Chondrocyte (in vitro differentiated cells): ENCODE measurements around the gene URM1. TPM values are rescaled to one million over a fixed set of nuclear protein-coding genes. Genes with fewer than 3 reads are reported as not detected.
"Not testable (repeated sequence)": the region's sequence is repeated elsewhere in the genome, so short reads cannot be mapped to it uniquely, and the experiment has no call there.

ENCODE experiments used
- DNase-seq: peaks from one replicate; pipeline ENCODE4 v3.0.0; 2021; ENCODE audit warnings: mixed read lengths, low spot score
- H3K27ac Mint-ChIP-seq: one replicate; pipeline ENCODE4 v1.8.0; 2021; ENCODE audit warnings: mild to moderate bottlenecking, moderate library complexity, mixed read lengths; ENCODE audit not compliant: unreplicated experiment
- H3K27me3 Mint-ChIP-seq: 2 replicates; pipeline ENCODE4 v1.8.0; 2021; ENCODE audit warnings: low read depth, mixed read lengths
- H3K36me3 Mint-ChIP-seq: 2 replicates; pipeline ENCODE4 v1.8.0; 2021; ENCODE audit warnings: low read depth, mixed read lengths
- H3K4me1 Mint-ChIP-seq: 2 replicates; pipeline ENCODE4 v1.8.0; 2021; ENCODE audit warnings: low read depth, mild to moderate bottlenecking, mixed read lengths
- H3K4me3 Mint-ChIP-seq: one replicate; pipeline ENCODE4 v1.8.0; 2021; ENCODE audit warnings: mild to moderate bottlenecking, moderate library complexity, mixed read lengths; ENCODE audit not compliant: unreplicated experiment
- H3K9me3 Mint-ChIP-seq: 2 replicates; pipeline ENCODE4 v1.8.0; 2021; ENCODE audit warnings: low read depth, mixed read lengths
- CTCF ChIP-seq: fragments of 200-600 bp; sonication (generic); IDR thresholded peaks from 2 replicates; pipeline ENCODE4 v1.5.0; 2021; ENCODE audit warnings: antibody characterized with exemption, mild to moderate bottlenecking, moderate library complexity
- total RNA-seq: library from RNA; stranded (reverse); gene quantifications from 3 replicates; pipeline ENCODE4 v1.2.1, GENCODE V29; 2021

Gene URM1
- total RNA-seq, 1 donor from 2014 or later = 50.5 TPM

GRCh38 chr9:128420651-128421481 lies 49.7 kb downstream of the URM1 start, which contains the start of gene CERCAM:
Gene CERCAM (plus strand): TSS chr9:128420857. CDS start chr9:128420878, 21 bp downstream.
- peak within 1 kb of the TSS; percentile 82 for H3K4me3 Mint-ChIP-seq
- H3K27ac Mint-ChIP-seq = peak within 1 kb of the TSS; percentile 78
- H3K36me3 Mint-ChIP-seq = peaks cover 3% of the 10 kb centered on the region
- H3K27me3 Mint-ChIP-seq = peaks cover 9% of the 10 kb centered on the region
- TF ChIP-seq CTCF = no peak
- H3K9me3 Mint-ChIP-seq = no peaks in the 10 kb centered on the region
- peaks cover 27% of the 10 kb centered on the region for H3K4me1 Mint-ChIP-seq
- DNase-seq = no peak

- Mint-ChIP-seq H3K4me1 (peaks cover 27% of the 10 kb centered on the region), H3K9me3 (no peaks in the 10 kb centered on the region), H3K27me3 (peaks cover 2% of the 10 kb centered on the region), H3K4me3 (peak overlapping the region; percentile 82), H3K27ac (peak overlapping the region; percentile 78), H3K36me3 (peaks cover 6% of the 10 kb centered on the region)
- no peak for TF ChIP-seq CTCF
- no peak for DNase-seq
Observed at GRCh38 chr9:128421482-128421996, 50.4 kb downstream of the URM1 start.

- H3K27me3 Mint-ChIP-seq, DNase-seq, H3K36me3 Mint-ChIP-seq, H3K27ac Mint-ChIP-seq, H3K9me3 Mint-ChIP-seq: not testable (repeated sequence)
- H3K4me1 Mint-ChIP-seq = peaks cover 27% of the 10 kb centered on the region
- peak overlapping the region; percentile 82 for H3K4me3 Mint-ChIP-seq
Observed at GRCh38 chr9:128422022-128422782, 51.0 kb downstream of the URM1 start.

GRCh38 chr9:128422783-128423150 lies 51.6 kb downstream of the URM1 start:
- H3K9me3 Mint-ChIP-seq = no peaks in the 10 kb centered on the region
- TF ChIP-seq CTCF = no peak
- H3K4me1 Mint-ChIP-seq = peaks cover 27% of the 10 kb centered on the region
- peak overlapping the region; percentile 51 for H3K4me3 Mint-ChIP-seq
- no peak for DNase-seq
- H3K36me3 Mint-ChIP-seq = peaks cover 9% of the 10 kb centered on the region
- H3K27ac Mint-ChIP-seq = no peak overlapping the region
- H3K27me3 Mint-ChIP-seq = no peaks in the 10 kb centered on the region

- Mint-ChIP-seq H3K4me1 (peaks cover 27% of the 10 kb centered on the region), H3K27ac (peak overlapping the region; percentile 59)
- not testable (repeated sequence) for DNase-seq, H3K27me3 Mint-ChIP-seq, H3K9me3 Mint-ChIP-seq, H3K36me3 Mint-ChIP-seq, H3K4me3 Mint-ChIP-seq
Observed at GRCh38 chr9:128423356-128423755, 52.2 kb downstream of the URM1 start.

- TF ChIP-seq CTCF = no peak
- no peaks in the 10 kb centered on the region for H3K9me3 Mint-ChIP-seq
- H3K27ac Mint-ChIP-seq = no peak overlapping the region
- no peak overlapping the region for H3K4me3 Mint-ChIP-seq
- no peaks in the 10 kb centered on the region for H3K27me3 Mint-ChIP-seq
- no peak for DNase-seq
- peaks cover 11% of the 10 kb centered on the region for H3K36me3 Mint-ChIP-seq
- H3K4me1 Mint-ChIP-seq = peaks cover 24% of the 10 kb centered on the region
Observed at GRCh38 chr9:128424268-128424780, 53.1 kb downstream of the URM1 start.
